ENCODE measurements around the gene TBC1D8B.
"Not testable (repeated sequence)": the region's sequence is repeated elsewhere in the genome, so short reads cannot be mapped to it uniquely, and the experiment has no call there.

The TBC1D8B gene

GRCh38 chrX:106863697-106864096, 61.2 kb downstream of the TBC1D8B start:
- Histone ChIP-seq H3K27me3 (ENCODE audit: control insufficient read depth, insufficient read depth, low read length) (no peaks in the 10 kb centered on the region), H3K27ac (ENCODE audit: low read depth, low read length) (no peak overlapping the region), H3K36me3 (ENCODE audit: control insufficient read depth, insufficient read depth, low read length) (no peaks in the 10 kb centered on the region), H3K4me1 (ENCODE audit: control insufficient read depth, insufficient read depth, low read length) (no peaks in the 10 kb centered on the region), H3K4me3 (ENCODE audit: low read length) (no peak overlapping the region), H3K9ac (ENCODE audit: low read length) (no peak overlapping the region)

GRCh38 chrX:106872796-106873195, 70.3 kb downstream of the TBC1D8B start:
- not testable (repeated sequence) for H3K27me3 ChIP-seq (ENCODE audit: control insufficient read depth, insufficient read depth, low read length); H3K27ac ChIP-seq (ENCODE audit: low read depth, low read length); H3K4me3 ChIP-seq (ENCODE audit: low read length); H3K4me1 ChIP-seq (ENCODE audit: control insufficient read depth, insufficient read depth, low read length); H3K36me3 ChIP-seq (ENCODE audit: control insufficient read depth, insufficient read depth, low read length); H3K9ac ChIP-seq (ENCODE audit: low read length)

- no peaks in the 10 kb centered on the region for H3K36me3 ChIP-seq (ENCODE audit: control insufficient read depth, insufficient read depth, low read length)
- H3K4me1 ChIP-seq (ENCODE audit: control insufficient read depth, insufficient read depth, low read length) = no peaks in the 10 kb centered on the region
- no peak overlapping the region for H3K4me3 ChIP-seq (ENCODE audit: low read length)
- no peaks in the 10 kb centered on the region for H3K27me3 ChIP-seq (ENCODE audit: control insufficient read depth, insufficient read depth, low read length)
- H3K9ac ChIP-seq (ENCODE audit: low read length) = no peak overlapping the region
- no peak overlapping the region for H3K27ac ChIP-seq (ENCODE audit: low read depth, low read length)
Observed at GRCh38 chrX:106874075-106874474, 71.6 kb downstream of the TBC1D8B start.

- H3K4me1 ChIP-seq (ENCODE audit: control insufficient read depth, insufficient read depth, low read length) = no peaks in the 10 kb centered on the region
- no peak overlapping the region for H3K4me3 ChIP-seq (ENCODE audit: low read length)
- H3K27me3 ChIP-seq (ENCODE audit: control insufficient read depth, insufficient read depth, low read length) = no peaks in the 10 kb centered on the region
- no peak overlapping the region for H3K27ac ChIP-seq (ENCODE audit: low read depth, low read length)
- H3K36me3 ChIP-seq (ENCODE audit: control insufficient read depth, insufficient read depth, low read length) = no peaks in the 10 kb centered on the region
- no peak overlapping the region for H3K9ac ChIP-seq (ENCODE audit: low read length)
Observed at GRCh38 chrX:106875151-106875550, 72.7 kb downstream of the TBC1D8B start.

- H3K4me1 ChIP-seq (ENCODE audit: control insufficient read depth, insufficient read depth, low read length) = no peaks in the 10 kb centered on the region
- no peaks in the 10 kb centered on the region for H3K36me3 ChIP-seq (ENCODE audit: control insufficient read depth, insufficient read depth, low read length)
- no peak overlapping the region for H3K9ac ChIP-seq (ENCODE audit: low read length)
- no peak overlapping the region for H3K4me3 ChIP-seq (ENCODE audit: low read length)
- peaks cover 4% of the 10 kb centered on the region for H3K27me3 ChIP-seq (ENCODE audit: control insufficient read depth, insufficient read depth, low read length)
- H3K27ac ChIP-seq (ENCODE audit: low read depth, low read length) = no peak overlapping the region
Observed at GRCh38 chrX:106889468-106889867, 87.0 kb downstream of the TBC1D8B start.

GRCh38 chrX:106891762-106892460, 89.4 kb downstream of the TBC1D8B start:
- Histone ChIP-seq H3K4me1 (ENCODE audit: control insufficient read depth, insufficient read depth, low read length) (no peaks in the 10 kb centered on the region), H3K27me3 (ENCODE audit: control insufficient read depth, insufficient read depth, low read length) (peaks cover 4% of the 10 kb centered on the region), H3K27ac (ENCODE audit: low read depth, low read length) (no peak overlapping the region), H3K4me3 (ENCODE audit: low read length) (no peak overlapping the region), H3K36me3 (ENCODE audit: control insufficient read depth, insufficient read depth, low read length) (no peaks in the 10 kb centered on the region), H3K9ac (ENCODE audit: low read length) (no peak overlapping the region)

- Histone ChIP-seq H3K4me3 (ENCODE audit: low read length) (no peak overlapping the region), H3K9ac (ENCODE audit: low read length) (no peak overlapping the region), H3K27me3 (ENCODE audit: control insufficient read depth, insufficient read depth, low read length) (peaks cover 4% of the 10 kb centered on the region), H3K36me3 (ENCODE audit: control insufficient read depth, insufficient read depth, low read length) (no peaks in the 10 kb centered on the region), H3K27ac (ENCODE audit: low read depth, low read length) (no peak overlapping the region), H3K4me1 (ENCODE audit: control insufficient read depth, insufficient read depth, low read length) (no peaks in the 10 kb centered on the region)
Observed at GRCh38 chrX:106894392-106894909, 92.0 kb downstream of the TBC1D8B start.

GRCh38 chrX:106894978-106895452, 92.5 kb downstream of the TBC1D8B start:
- Histone ChIP-seq H3K9ac (ENCODE audit: low read length) (no peak overlapping the region), H3K36me3 (ENCODE audit: control insufficient read depth, insufficient read depth, low read length) (no peaks in the 10 kb centered on the region), H3K27me3 (ENCODE audit: control insufficient read depth, insufficient read depth, low read length) (peaks cover 4% of the 10 kb centered on the region), H3K4me1 (ENCODE audit: control insufficient read depth, insufficient read depth, low read length) (no peaks in the 10 kb centered on the region), H3K4me3 (ENCODE audit: low read length) (no peak overlapping the region), H3K27ac (ENCODE audit: low read depth, low read length) (no peak overlapping the region)

- no peaks in the 10 kb centered on the region for H3K36me3 ChIP-seq (ENCODE audit: control insufficient read depth, insufficient read depth, low read length)
- peaks cover 4% of the 10 kb centered on the region for H3K27me3 ChIP-seq (ENCODE audit: control insufficient read depth, insufficient read depth, low read length)
- H3K27ac ChIP-seq (ENCODE audit: low read depth, low read length) = no peak overlapping the region
Observed at GRCh38 chrX:106897259-106897658, 94.8 kb downstream of the TBC1D8B start.

GRCh38 chrX:106898462-106898861, 96.0 kb downstream of the TBC1D8B start:
- Histone ChIP-seq H3K4me3 (ENCODE audit: low read length) (no peak overlapping the region), H3K9ac (ENCODE audit: low read length) (no peak overlapping the region), H3K27ac (ENCODE audit: low read depth, low read length) (no peak overlapping the region), H3K27me3 (ENCODE audit: control insufficient read depth, insufficient read depth, low read length) (no peaks in the 10 kb centered on the region), H3K36me3 (ENCODE audit: control insufficient read depth, insufficient read depth, low read length) (no peaks in the 10 kb centered on the region), H3K4me1 (ENCODE audit: control insufficient read depth, insufficient read depth, low read length) (no peaks in the 10 kb centered on the region)

More at GRCh38 chrX:106897259-106897658, 94.8 kb downstream of the TBC1D8B start:
- H3K9ac ChIP-seq (ENCODE audit: low read length) = no peak overlapping the region
- H3K4me1 ChIP-seq (ENCODE audit: control insufficient read depth, insufficient read depth, low read length) = no peaks in the 10 kb centered on the region
- H3K4me3 ChIP-seq (ENCODE audit: low read length) = no peak overlapping the region

- Histone ChIP-seq H3K36me3 (ENCODE audit: control insufficient read depth, insufficient read depth, low read length) (no peaks in the 10 kb centered on the region), H3K27ac (ENCODE audit: low read depth, low read length) (no peak overlapping the region), H3K27me3 (ENCODE audit: control insufficient read depth, insufficient read depth, low read length) (no peaks in the 10 kb centered on the region), H3K4me3 (ENCODE audit: low read length) (no peak overlapping the region), H3K4me1 (ENCODE audit: control insufficient read depth, insufficient read depth, low read length) (no peaks in the 10 kb centered on the region), H3K9ac (ENCODE audit: low read length) (no peak overlapping the region)
Observed at GRCh38 chrX:106899276-106899675, 96.8 kb downstream of the TBC1D8B start.

GRCh38 chrX:106899841-106900240, 97.4 kb downstream of the TBC1D8B start:
- H3K27ac ChIP-seq (ENCODE audit: low read depth, low read length) = no peak overlapping the region
- no peaks in the 10 kb centered on the region for H3K36me3 ChIP-seq (ENCODE audit: control insufficient read depth, insufficient read depth, low read length)
- no peak overlapping the region for H3K4me3 ChIP-seq (ENCODE audit: low read length)
- H3K27me3 ChIP-seq (ENCODE audit: control insufficient read depth, insufficient read depth, low read length) = no peaks in the 10 kb centered on the region
- H3K4me1 ChIP-seq (ENCODE audit: control insufficient read depth, insufficient read depth, low read length) = no peaks in the 10 kb centered on the region
- no peak overlapping the region for H3K9ac ChIP-seq (ENCODE audit: low read length)

- no peak overlapping the region for H3K9ac ChIP-seq (ENCODE audit: low read length)
- H3K36me3 ChIP-seq (ENCODE audit: control insufficient read depth, insufficient read depth, low read length) = no peaks in the 10 kb centered on the region
- no peak overlapping the region for H3K27ac ChIP-seq (ENCODE audit: low read depth, low read length)
- H3K4me1 ChIP-seq (ENCODE audit: control insufficient read depth, insufficient read depth, low read length) = no peaks in the 10 kb centered on the region
- no peak overlapping the region for H3K4me3 ChIP-seq (ENCODE audit: low read length)
- H3K27me3 ChIP-seq (ENCODE audit: control insufficient read depth, insufficient read depth, low read length) = no peaks in the 10 kb centered on the region
Observed at GRCh38 chrX:106901341-106901740, 98.9 kb downstream of the TBC1D8B start.

Data from rectal smooth muscle tissue (tissue), 1 donor.